ENCODE measurements around the gene ADAMTS3.

DNA sequence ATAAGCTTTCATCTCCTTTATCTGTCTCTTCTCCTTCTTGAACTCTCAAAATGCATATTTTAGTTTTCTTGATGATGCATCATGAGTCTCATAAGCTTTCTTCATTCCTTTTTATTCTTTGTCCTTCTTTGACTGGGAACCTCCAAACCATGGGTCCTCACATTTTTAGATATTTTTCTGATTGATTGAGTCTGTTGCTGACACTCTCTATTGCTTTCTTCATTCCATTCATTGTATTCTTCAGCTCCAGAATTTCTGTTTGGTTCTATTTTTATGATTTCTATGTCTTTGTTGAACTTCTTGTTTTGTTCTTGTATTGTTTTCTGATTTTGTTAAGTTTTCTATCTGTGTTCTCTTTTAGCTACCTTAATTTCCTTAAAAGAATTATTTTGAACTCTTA is 74.9 kb downstream of the ADAMTS3 start:
- TF ChIP-seq, protein P1, sequence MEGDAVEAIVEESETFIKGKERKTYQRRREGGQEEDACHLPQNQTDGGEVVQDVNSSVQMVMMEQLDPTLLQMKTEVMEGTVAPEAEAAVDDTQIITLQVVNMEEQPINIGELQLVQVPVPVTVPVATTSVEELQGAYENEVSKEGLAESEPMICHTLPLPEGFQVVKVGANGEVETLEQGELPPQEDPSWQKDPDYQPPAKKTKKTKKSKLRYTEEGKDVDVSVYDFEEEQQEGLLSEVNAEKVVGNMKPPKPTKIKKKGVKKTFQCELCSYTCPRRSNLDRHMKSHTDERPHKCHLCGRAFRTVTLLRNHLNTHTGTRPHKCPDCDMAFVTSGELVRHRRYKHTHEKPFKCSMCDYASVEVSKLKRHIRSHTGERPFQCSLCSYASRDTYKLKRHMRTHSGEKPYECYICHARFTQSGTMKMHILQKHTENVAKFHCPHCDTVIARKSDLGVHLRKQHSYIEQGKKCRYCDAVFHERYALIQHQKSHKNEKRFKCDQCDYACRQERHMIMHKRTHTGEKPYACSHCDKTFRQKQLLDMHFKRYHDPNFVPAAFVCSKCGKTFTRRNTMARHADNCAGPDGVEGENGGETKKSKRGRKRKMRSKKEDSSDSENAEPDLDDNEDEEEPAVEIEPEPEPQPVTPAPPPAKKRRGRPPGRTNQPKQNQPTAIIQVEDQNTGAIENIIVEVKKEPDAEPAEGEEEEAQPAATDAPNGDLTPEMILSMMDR (IDR thresholded peaks at IDR 0.05; ENCODE audit: poor library complexity, severe bottlenecking), result no peak
- no peak for TF ChIP-seq MXI1 (conservative IDR thresholded peaks at IDR 0.05; ENCODE audit: poor library complexity, severe bottlenecking)
- TF ChIP-seq EZH2 (IDR thresholded peaks at IDR 0.05; ENCODE audit: borderline replicate concordance, insufficient read depth, low read length, poor library complexity, severe bottlenecking), result no peak
- no peak for TF ChIP-seq TAF1 (IDR thresholded peaks at IDR 0.05; ENCODE audit: low read depth)
